ENCODE data around the gene ESR2. TPM values are rescaled to one million over a fixed set of nuclear protein-coding genes. Genes with fewer than 3 reads are reported as not detected.

ESR2 gene
- total RNA-seq, 1 experiment from 2014 or later: 0.15 TPM

DNA sequence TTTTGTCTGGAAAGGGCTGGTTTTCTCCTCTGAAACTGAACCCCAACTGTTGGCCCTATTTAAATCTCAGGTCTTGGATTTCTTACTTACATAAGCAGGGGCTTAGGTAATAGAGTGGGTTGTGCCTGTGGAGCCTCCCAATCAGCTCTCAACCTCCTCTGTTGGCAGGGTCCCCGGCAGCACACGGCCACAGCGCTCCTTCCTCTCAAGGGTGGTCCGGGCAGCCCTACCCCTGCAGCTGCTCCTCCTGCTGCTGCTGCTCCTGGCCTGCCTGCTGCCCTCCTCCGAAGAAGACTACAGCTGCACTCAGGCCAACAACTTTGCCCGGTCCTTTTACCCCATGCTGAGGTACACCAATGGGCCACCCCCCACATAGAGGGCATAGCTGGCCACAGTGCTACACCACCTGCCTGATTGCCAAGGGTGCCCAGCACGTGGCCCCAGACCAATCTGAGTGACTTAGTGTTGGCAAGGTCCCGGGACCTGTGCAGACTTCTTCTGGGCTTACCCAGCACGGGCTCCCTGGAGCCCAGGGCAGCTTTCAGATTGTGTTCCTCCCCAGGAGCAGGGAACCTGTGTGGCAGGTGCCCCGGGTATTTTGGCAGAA is 68.9 kb downstream of the ESR2 start:
- Histone ChIP-seq H3K4me1 (ENCODE audit: insufficient read depth, low read length) (no peaks in the 10 kb centered on the region), H3K9ac (ENCODE audit: extremely low read depth, insufficient read length, low read length) (no peak overlapping the region), H3K4ac (ENCODE audit: low read depth, low read length) (no peak overlapping the region), H4K91ac (ENCODE audit: insufficient read length, low read depth, low read length) (no peak overlapping the region), H3K56ac (ENCODE audit: insufficient read length, low read depth, low read length) (no peak overlapping the region), H3K23me2 (ENCODE audit: insufficient read length, low read depth, low read length, poor library complexity, severe bottlenecking) (no peaks in the 10 kb centered on the region), H2BK5ac (ENCODE audit: insufficient read length, low read length) (no peak overlapping the region), H3K79me1 (ENCODE audit: insufficient read depth, low read depth, low read length, poor library complexity, severe bottlenecking) (no peaks in the 10 kb centered on the region), H4K5ac (ENCODE audit: insufficient read length, low read depth, low read length) (no peak overlapping the region), H3K79me2 (ENCODE audit: insufficient read depth, low read length) (no peaks in the 10 kb centered on the region), H3K4me2 (ENCODE audit: insufficient read depth, insufficient read length, low read length) (no peak overlapping the region), H3K14ac (ENCODE audit: insufficient read depth, low read length) (no peak overlapping the region), H3K27me3 (ENCODE audit: insufficient read depth, low read length) (no peaks in the 10 kb centered on the region), H3T11ph (ENCODE audit: low read length) (no peak overlapping the region), H2BK15ac (ENCODE audit: low read depth, low read length) (no peak overlapping the region), H4K8ac (replicated peaks; ENCODE audit: insufficient read length, low read depth, low read length) (no peak overlapping the region), H3K27ac (ENCODE audit: insufficient read length, low read depth, low read length) (no peak overlapping the region), H2BK120ac (ENCODE audit: low read depth, low read length, poor library complexity, severe bottlenecking) (no peak overlapping the region), H2AK5ac (ENCODE audit: insufficient read length, low read length) (no peak overlapping the region), H3K18ac (ENCODE audit: insufficient read length, low read depth, low read length) (no peak overlapping the region), H2BK20ac (ENCODE audit: low read depth, low read length, poor library complexity, severe bottlenecking) (no peak overlapping the region), H4K20me1 (ENCODE audit: control insufficient read depth, insufficient read depth, insufficient read length) (no peaks in the 10 kb centered on the region), H2AFZ (ENCODE audit: low read length) (no peak overlapping the region), H2BK12ac (ENCODE audit: insufficient read length, low read depth, low read length) (no peak overlapping the region), H3K9me3 (ENCODE audit: control insufficient read depth, low read depth, low read length) (no peaks in the 10 kb centered on the region), H3K23ac (ENCODE audit: insufficient read length, low read depth, low read length) (no peak overlapping the region)
- H3K4me3 Mint-ChIP-seq: no peak overlapping the region
- peak overlapping the region in 1 of 3 experiments; percentile 34; a peak in 2 of 7 replicates for H3K27ac Mint-ChIP-seq
- WGBS (ENCODE audit: extremely low coverage, insufficient read length, low lambda C conversion rate): no CpG with 5 or more reads among the region's 10 CpGs
- peaks cover 21 to 60% (median 60%) of the 10 kb centered on the region in 3 experiments; a peak in 6 of 7 replicates for H3K36me3 Mint-ChIP-seq (ENCODE audit: insufficient read depth in 1 of 3, low read depth in 3 of 3)
- no peaks in the 10 kb centered on the region for H3K4me1 Mint-ChIP-seq
- no peaks in the 10 kb centered on the region for H3K9me3 Mint-ChIP-seq
- DNase-seq: no peak
- TF ChIP-seq CTCF (conservative IDR thresholded peaks at IDR 0.05): no peak
- H3K27me3 Mint-ChIP-seq (ENCODE audit: low read depth): no peaks in the 10 kb centered on the region
